Stimulated activated CD4-positive, alpha-beta T cell treated with anti-CD3 and anti-CD28 coated beads, Interleukin-1b, Interleukin-23, amount 100 ng/mL, for 48 hours (primary cell): ENCODE data around the gene CLK3.
"Not testable (repeated sequence)": the region's sequence is repeated elsewhere in the genome, so short reads cannot be mapped to it uniquely, and the experiment has no call there.

Source experiments
- DNase-seq: peaks from one replicate; pipeline ENCODE4 v3.0.0-alpha.2; 2020

Gene CLK3

DNA sequence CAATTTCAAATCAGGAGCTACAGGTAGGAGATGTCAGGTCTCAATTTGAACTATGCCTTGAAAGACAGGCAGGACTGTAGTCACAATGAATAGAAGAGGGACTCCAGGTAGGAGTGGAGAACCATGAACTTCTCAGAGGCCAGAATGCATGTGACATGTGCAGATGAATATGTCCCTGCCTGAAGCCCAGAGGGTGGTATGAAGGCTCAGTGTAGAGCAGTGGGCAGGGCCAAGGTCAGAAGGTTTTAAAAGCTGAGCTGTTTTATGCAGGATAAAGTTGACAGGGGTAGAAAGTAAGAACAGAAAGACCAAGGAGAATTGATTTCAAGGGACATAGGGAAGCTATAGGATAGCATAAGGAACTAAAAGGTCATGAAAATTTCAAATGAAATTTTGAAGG is 30.8 kb downstream of the CLK3 start:
- no peak for DNase-seq

DNA sequence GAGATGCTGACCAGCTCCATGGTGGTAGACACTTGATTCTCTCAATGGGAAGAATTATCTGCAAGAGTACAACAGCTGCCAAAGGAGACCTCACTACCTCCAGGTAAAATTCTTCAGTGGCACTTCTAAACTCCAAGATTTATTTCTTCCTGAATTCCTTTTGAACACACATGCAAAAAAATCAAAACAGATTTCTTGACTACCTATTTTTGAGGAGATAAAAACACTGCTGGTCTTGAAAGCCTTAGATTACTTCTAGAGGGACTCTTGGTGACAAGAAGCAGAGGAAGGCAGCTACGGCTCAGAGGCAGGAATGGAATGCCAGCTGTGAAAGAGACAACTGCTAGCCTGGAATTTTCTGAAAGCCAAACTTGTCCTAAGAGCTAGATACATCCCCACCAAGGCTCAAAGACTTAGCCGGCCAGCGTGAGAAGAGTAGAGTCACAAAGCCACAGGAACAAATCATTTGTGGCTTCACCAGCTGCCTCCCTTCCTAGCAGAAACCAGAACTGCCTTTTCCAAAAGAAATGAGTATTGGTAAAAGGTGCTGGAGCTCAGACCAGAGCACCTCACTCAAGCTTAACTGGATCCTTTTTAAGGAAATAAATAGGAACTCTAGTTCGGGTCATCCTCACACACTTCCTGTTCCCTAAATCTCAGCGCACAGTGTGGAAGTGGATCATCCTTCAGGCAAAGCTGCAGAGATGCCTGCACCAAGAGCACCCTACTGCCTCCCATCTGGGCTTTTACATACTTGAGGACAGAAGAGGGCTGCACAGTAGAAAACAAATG is 32.6 kb downstream of the CLK3 start:
- DNase-seq, result no peak

DNA sequence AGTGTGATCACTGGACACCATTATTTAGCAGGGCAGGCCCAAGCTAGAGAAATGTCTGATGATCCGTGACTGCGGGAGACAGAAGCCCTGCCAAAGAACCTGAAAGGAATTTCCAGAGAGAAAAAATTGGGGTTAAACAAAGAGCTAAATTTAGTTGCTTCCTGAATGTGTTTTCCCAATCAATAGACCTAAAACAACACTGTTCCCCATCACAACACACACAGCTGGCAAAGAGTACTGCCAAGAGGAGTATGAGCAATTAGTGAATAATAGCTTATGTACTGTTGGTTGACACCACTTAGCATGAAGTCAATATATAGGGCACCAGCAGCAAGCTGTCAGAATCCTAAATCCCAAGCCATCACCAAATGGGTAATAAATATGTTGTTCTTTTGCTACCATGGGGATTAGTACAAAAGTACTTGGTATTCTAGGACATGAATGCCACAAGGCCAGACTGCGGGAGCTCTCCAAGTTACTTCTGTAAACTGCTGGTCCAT is 35.7 kb downstream of the CLK3 start:
- no peak for DNase-seq

DNA sequence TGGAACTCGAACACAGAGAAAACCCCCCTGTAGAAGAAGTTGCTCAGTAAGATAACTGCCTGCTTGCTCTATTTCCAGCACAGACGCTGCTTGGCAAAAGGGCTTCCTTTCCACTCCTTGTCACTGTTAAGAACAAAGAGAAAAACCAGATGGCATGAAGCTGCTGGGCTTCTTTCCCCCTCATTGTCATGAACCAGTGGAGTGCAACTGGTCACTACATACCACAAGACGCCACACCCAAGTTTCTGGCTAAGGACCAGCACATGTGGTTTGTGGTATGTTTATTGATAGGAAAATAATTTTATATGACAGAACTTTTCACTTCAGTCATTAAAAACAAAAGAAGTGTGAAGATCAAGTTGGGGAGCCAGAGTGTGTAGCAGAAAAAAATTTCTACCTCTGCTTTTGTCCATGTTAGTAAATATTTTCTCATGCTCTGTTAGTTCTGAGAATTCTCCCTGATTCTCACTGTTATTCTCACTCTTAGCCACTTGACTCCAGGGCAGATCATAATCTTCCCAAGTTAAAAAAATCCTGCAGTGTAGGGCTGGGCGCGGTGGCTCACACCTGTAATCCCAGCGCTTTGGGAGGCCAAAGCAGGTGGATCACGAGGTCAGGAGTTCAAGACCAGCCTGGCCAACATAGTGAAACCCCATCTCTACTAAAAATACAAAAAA is 37.9 kb downstream of the CLK3 start:
- DNase-seq, result no peak

DNA sequence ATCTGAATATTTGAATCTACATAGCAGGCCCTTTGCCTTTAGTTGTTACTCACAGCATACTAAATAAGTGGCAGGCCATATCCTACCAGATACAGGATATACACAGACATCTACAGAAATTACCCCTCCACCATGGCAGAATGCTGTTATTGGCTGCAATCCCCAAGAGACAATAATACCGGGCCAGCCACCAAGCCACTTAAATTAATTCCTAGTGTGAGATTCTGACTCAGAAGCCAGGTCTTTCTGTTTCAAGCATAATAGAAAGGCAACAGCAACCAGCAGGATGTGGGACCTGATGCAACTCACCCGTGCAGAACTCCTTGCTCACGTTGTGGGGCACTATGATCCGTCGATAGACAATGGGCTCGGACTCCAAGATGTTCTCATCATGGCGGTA is 39.8 kb downstream of the CLK3 start:
- DNase-seq, result peak; percentile 10

DNA sequence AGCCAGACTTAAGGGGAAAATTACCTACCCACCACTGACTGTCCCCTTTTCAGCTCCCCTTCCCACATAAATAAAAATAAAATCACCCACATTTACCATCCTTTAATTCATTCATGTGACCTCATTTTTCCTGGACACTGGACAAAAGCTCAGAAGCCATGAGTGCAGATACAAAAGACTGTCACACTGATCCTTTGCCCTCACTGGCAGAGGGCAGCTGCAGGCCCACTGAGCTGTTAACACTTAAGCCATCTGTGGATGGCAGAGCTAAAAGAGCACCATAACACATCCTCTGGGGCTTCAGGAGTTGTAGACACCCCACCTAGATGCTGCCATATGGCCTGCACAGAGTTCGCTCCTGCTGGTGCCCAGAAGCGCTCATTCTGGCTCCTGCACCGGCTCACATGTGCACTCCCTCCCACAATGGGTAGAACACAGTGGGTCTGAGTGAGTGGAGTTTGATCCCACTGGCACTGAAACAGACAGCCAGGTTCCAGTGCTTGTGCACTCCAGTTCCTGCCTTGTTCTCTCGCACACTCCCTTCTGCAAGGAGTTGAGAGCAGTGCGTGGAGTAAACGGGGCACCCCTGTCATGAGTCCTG is 41.4 kb downstream of the CLK3 start:
- no peak for DNase-seq

DNA sequence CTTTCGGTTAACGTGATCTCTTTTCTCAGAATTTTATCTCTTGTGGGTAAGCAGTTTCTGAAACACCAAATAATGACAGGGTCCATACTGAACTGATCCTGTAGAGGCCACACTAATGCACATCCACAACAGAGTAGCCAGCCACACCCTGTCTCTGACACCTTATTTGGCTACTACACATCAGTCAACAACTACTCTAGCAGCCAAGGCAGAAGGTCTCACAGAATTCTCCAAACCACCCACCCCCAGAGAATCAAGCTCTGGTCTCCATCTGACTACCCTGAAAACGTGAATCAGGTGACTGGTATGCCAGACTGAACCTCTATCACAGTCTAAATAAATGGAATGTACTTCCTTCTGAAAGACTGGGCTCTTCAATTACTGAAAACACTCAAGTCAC is 42.2 kb downstream of the CLK3 start:
- DNase-seq, result no peak

DNA sequence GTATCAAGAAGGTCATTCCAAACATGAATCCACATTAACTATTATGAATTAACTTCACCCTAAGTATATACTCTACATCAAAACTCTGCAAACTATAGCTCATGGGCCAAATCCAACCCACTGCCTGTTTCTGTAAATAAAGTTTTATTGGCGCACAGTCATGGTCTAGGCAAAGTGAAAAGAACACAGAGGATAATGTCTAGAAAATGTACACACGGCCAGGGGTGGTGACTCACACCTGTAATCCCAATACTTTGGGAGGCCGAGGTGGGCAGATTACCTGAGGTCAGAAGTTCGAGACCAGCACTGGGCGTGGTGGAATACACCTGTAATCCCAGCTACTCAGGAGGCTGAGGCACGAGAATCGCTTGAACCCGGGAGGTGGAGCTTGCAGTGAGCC is 45.6 kb downstream of the CLK3 start:
- not testable (repeated sequence) for DNase-seq

DNA sequence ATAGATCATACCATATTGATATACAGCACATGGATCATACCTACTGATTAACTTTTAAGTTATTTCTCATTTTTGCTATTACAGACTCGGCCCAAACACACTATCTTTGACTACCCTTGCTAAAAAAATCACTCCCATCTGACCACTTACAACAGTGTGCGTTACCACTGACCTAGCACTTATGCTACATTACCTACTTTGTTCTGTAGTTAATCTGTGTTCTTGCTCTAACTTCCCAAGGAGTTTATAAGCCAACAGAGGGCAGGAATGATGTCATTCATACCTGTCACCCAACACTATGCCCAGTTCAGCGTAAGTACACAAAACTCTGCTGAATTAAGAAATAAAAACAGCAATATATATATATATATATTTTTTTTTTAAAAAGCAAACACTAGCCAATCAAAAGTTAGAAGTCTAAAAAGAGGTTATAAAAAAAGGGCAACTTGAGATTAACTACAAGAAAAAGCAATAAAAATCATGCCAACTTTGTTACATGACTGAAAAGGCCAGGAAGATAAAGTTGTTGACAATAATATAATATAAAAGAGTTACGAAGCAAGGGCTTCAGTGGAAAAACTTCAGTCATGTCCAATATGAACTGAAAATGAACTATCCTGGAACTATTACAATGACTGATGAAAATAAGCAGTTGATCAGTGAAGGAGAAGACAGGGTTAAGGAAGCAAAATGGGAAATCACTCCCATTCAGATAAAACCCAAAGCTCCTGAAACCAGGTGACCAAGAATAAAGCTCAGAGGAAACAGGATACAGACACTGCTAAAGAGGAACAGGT is 46.6 kb downstream of the CLK3 start:
- DNase-seq, result no peak

DNA sequence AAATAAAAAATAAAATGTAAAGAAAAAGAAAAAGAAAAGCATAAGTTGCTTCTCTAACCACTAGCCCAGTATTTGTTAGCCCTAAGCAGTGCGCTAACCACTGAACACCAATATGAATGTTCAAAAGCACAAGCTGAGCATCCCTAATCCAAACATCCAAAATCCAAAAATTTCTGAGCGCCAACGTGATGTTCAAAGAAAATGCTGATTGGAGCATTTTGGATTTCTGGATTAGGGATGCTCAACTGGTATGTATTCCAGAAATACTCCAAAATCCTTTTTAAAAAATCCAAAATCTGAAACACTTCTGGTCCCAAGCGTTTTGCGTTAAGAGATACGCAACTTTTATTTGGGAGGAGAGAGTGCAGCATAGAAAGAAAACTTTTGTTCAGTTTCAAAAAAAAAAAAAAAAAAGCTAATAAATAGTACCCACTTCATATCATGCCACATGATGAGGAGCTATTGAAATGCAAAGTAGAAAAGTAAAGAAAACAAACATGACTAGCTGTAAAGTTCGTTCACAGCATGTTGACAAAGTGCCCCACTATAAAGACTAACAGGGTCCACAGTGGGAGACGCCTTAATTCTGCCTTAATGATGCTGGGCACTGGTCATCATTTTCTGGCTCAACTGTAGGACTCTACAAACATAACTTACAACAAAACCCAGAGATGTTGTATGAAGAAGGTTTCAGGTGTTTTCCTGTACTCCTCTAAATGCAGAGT is 47.8 kb downstream of the CLK3 start:
- no peak for DNase-seq

DNA sequence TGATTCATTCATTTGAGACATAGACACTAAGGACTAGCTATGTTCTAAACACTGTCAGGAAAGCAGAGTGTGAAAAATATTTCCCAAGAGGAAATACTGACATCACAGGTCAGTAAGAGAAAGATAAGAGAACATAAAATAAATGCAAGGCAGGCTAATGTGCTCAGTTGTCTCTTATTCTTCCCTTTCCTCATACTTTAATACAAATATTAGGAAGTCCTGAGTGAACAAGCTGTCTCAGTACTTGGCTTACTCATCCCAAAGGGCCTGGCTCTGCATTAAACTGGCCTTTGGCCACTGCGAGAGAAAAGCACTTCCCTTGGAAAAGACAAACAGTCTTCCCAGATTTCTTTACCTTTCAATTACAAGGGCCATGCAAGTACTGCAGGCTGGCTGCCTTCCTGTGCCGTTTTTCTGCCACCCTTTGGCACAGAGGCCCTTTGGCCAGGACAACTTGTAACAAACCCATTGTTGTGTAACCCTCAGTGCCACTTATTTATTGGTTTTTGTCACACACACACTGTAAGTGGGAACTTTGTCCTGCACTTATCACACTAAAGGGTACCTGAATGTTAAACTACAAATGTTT is 48.5 kb downstream of the CLK3 start:
- DNase-seq, result no peak

DNA sequence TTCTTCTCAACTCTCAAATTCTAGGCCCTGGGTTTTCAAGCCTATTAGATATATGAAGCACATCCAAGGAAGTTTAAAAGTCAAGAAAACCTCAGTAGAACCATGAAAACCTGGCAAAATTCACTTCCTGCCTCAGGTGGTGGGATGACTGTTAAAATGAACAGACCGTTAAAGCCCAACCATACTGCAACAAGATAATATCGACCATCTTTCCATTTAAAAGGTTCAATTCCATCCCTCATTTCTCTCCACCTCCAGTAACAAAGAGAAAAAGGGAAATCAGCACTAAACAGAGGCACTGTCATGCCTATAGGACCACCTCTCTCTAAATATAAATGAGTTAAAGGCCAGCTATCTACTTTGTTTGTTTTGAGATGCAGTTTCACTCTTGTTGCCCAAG is 49.0 kb downstream of the CLK3 start:
- no peak for DNase-seq

DNA sequence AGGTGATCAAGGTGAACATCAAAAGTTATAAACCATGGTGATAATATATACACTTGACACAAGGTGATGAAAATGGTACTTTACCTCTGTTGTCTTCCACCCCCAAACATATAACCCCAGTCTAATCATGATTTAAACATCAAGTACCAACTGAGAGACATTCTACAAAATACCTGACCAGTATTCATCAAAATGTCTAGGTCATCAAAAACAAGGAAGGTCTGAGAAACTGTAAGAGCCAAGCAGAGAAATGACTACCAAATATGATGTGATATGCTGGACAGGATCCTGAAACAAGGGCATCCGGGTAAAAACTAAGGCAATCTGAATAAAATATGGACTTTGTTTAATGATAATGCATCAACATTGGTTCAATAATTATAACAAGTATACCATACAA is 52.3 kb downstream of the CLK3 start:
- no peak for DNase-seq

DNA sequence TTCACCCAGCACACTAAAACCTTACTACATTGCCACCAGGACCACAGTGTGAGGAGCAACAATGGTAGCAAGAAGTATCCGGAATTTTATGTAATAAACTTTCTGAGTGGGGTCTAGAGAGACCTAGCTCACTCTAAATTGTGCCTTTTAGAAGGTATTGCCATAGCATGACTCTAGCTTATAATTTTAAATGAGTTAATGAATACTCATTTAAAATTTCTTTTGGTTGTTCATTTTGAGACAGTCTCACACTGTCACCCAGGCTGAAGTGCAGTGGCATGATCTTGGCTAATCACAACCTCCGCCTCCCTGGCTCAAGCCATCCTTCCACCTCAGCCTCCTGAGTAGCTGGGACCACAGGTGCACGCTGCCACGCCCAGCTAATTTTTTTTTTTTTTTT is 54.0 kb downstream of the CLK3 start:
- DNase-seq, result no peak

DNA sequence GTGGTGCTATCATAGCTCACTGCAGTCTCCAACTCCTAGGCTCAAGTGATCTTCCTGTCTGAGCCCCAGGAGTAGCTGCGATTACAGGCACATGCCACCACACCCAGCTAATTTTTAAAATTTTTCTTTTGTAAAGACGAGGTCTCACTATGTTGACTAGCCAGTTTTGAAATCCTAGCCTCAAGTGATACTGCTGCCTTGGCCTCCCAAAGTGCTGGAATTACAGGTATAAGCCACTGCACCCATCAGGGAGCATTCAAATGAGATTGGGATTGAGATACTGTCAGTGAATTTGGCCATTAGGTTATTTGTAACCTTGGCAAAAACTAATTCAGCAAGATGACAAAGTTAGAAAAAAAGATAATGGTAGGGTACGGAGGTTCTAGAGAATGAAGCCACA is 58.5 kb downstream of the CLK3 start:
- DNase-seq, result no peak

DNA sequence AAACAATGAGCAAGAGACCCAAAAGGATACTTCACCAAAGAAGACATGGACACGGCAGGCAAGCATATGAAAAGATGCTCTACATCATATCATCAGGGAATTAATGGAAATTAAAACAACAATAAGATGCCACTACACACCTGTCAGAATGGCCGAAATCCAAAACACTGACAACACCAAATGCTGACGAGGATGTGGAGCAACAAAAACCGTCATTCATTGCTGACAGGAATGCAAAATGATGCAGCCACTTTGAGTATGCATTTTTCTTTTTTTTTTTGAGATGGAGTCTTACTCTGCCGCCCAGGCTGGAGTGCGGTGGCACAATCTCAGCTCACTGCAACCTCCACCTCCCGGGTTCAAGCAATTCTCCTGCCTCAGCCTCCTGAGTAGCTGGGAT is 61.2 kb downstream of the CLK3 start:
- no peak for DNase-seq
